Esophagus squamous epithelium (tissue), 4 donors: Measurements from ENCODE around the gene PBX4.

Source experiments
- CTCF ChIP-seq, 6 experiments: fragments of 450-650 bp in 4 of 6; fragments of 200-600 bp in 2 of 6; sonication (generic) in 2 of 6; IDR thresholded peaks; one replicate each; pipeline ENCODE4 v1.5.1; 2016 to 2019; ENCODE audit warnings: antibody characterized with exemption in 6 of 6, mild to moderate bottlenecking in 4 of 6, moderate library complexity in 4 of 6
- POLR2A ChIP-seq, 4 donors: fragments of 450-650 bp; IDR thresholded peaks; one replicate each; pipeline ENCODE4 v1.6.1; 2017; ENCODE audit warnings: antibody characterized with exemption in 4 of 4, mild to moderate bottlenecking in 4 of 4, moderate library complexity in 3 of 4

- TF ChIP-seq CTCF (IDR thresholded peaks at IDR 0.05) (no peak), POLR2A (IDR thresholded peaks at IDR 0.05) (no peak)
Measured at GRCh38 chr19:19591133-19591825, 27.2 kb downstream of the PBX4 start.
